ENCODE data around the gene CACHD1. TPM values are rescaled to one million over a fixed set of nuclear protein-coding genes. Genes with fewer than 3 reads are reported as not detected.

The CACHD1 gene
- total and polyA plus RNA-seq, 2 of the 4 experiments (the other 2 are of a cell fraction): 2.9 to 5.9 TPM

- no peak overlapping the region; the same call in 1 of the 2 replicates for H3K4ac ChIP-seq (ENCODE audit: low read depth, low read length)
- peak overlapping the region; percentile 70; the same call in 1 of the 2 replicates for H3K27ac ChIP-seq (ENCODE audit: insufficient read depth, low read length)
- H3K56ac ChIP-seq (ENCODE audit: extremely low read depth, insufficient read depth, low read length): peak overlapping the region; percentile 29; the same call in 1 of the 2 replicates
- TF ChIP-seq RFX5 (IDR thresholded peaks at IDR 0.05; ENCODE audit: low read depth, low read length) (no peak), RCOR1 (IDR thresholded peaks at IDR 0.05; ENCODE audit: insufficient replicate concordance, low read length) (no peak), USF2 (IDR thresholded peaks at IDR 0.05; ENCODE audit: low read depth, low read length) (no peak), MAZ (IDR thresholded peaks at IDR 0.05; ENCODE audit: borderline replicate concordance, low read depth, low read length) (no peak), NFE2L2 (IDR thresholded peaks at IDR 0.05; ENCODE audit: low read depth, low read length) (no peak)
- H3K4me2 ChIP-seq (ENCODE audit: low read depth, low read length): peak overlapping the region; percentile 48
- dilution Hi-C loops (cut with HindIII; ENCODE audit: low sequenced_read_pairs, unreplicated experiment) (no loop called here), in situ Hi-C loops (cut with MboI; ENCODE audit: low sequenced_read_pairs) (no loop called here), intact Hi-C loops (cut with micrococcal nuclease) (no loop called here)
- peaks cover 8% of the 10 kb centered on the region for H3K4me1 ChIP-seq (ENCODE audit: control insufficient read depth, insufficient read depth, low read length)
- H3K36me3 ChIP-seq (ENCODE audit: control insufficient read depth, insufficient read depth, low read length): no peaks in the 10 kb centered on the region
- peak overlapping the region; percentile 61 for H4K91ac ChIP-seq (ENCODE audit: insufficient read depth, low read depth, low read length)
- no peaks in the 10 kb centered on the region for H3K9me3 ChIP-seq (ENCODE audit: control insufficient read depth, insufficient read depth, low read length)
- WGBS, 2 experiments (ENCODE audit: extremely low coverage in 2 of 2, insufficient read length in 1 of 2): 100% methylated on average over 1 of the region's 3 CpGs; no CpG with 5 or more reads in 1 of the 2 experiments
- peak overlapping the region; percentile 65 for H2BK5ac ChIP-seq (ENCODE audit: low read depth, low read length, poor library complexity, severe bottlenecking)
- H4K8ac ChIP-seq (ENCODE audit: low read depth in 2 of 2, low read length in 2 of 2): peak overlapping the region in 1 of 2 experiments; percentile 39; a peak in 1 of 4 replicates
- peak overlapping the region; percentile 25; the same call in 1 of the 2 replicates for H4K5ac ChIP-seq (ENCODE audit: low read depth, low read length)
- H2AK5ac ChIP-seq (ENCODE audit: low read depth, low read length): peak overlapping the region; percentile 20; the same call in 1 of the 2 replicates
- DNase-seq (peak; percentile 61), ATAC-seq (ENCODE audit: low read depth) (peak; percentile 86)
- ChIA-PET POLR2A (ENCODE audit: unreplicated experiment) (interaction anchor here (0.5 kb wide), 2 partner anchors 12 to 27 kb away, joined by 3 to 4 read pairs; no protein-coding TSS in a partner anchor), CTCF (no interaction called here)
- peak overlapping the region; percentile 54 for H3K18ac ChIP-seq (ENCODE audit: low read depth, low read length)
- no peaks in the 10 kb centered on the region for H3K27me3 ChIP-seq (ENCODE audit: control insufficient read depth, insufficient read depth, low read length)
- H3K23ac ChIP-seq (ENCODE audit: low read depth, low read length): no peak overlapping the region
- peak overlapping the region; percentile 47 for H2BK120ac ChIP-seq (ENCODE audit: low read depth, low read length)
- H2BK20ac ChIP-seq (ENCODE audit: low read depth, low read length): 0 out of 2 replicates have a peak overlapping the region, but pooled peaks have one; percentile 58
- H2AFZ ChIP-seq (replicated peaks; ENCODE audit: low read length, poor library complexity): no peak overlapping the region
- no peak overlapping the region for H3K4me3 ChIP-seq (ENCODE audit: insufficient read depth, low read depth, low read length)
- H3K79me1 ChIP-seq (ENCODE audit: low read depth in 1 of 2, low read length in 2 of 2): no peaks in the 10 kb centered on the region
- H2AK9ac ChIP-seq (replicated peaks; ENCODE audit: low read depth, low read length, poor library complexity): no peak overlapping the region
- no peak overlapping the region for H3K9ac ChIP-seq (ENCODE audit: low read depth, low read length)
- BruUV-seq (replicated peaks): no TSS peak
- no peaks in the 10 kb centered on the region for H3K9me1 ChIP-seq (ENCODE audit: insufficient read depth, low read length)
- H3K14ac ChIP-seq (replicated peaks; ENCODE audit: low read depth, low read length): no peak overlapping the region
- H4K20me1 ChIP-seq (ENCODE audit: insufficient read depth, low read length): no peaks in the 10 kb centered on the region
- 0 out of 3 replicates have a peak overlapping the region, but pooled peaks have one; percentile 4 for H2BK15ac ChIP-seq (ENCODE audit: low read depth, low read length)
Observed at GRCh38 chr1:64733581-64734286, 263.8 kb downstream of the CACHD1 start.
